Neural cell (in vitro differentiated cells): Measurements from ENCODE around the gene KHK. TPM values are rescaled to one million over a fixed set of nuclear protein-coding genes. Genes with fewer than 3 reads are reported as not detected.

Experiments used
- H2AFZ ChIP-seq: fragments of 200-600, 300-800 bp; sonication (generic), shearing (Covaris generic); 2 replicates; pipeline ENCODE4 v1.6.0; 2014; ENCODE audit warnings: low read depth, mild to moderate bottlenecking, antibody characterized with exemption, low read length, moderate library complexity
- H3F3A ChIP-seq: fragments of 200-600 bp; shearing (Covaris generic); 2 replicates; pipeline ENCODE4 v1.6.1; 2016; ENCODE audit warnings: mild to moderate bottlenecking, moderate library complexity, mixed read lengths, antibody characterized with exemption, low read length; ENCODE audit not compliant: insufficient read depth, poor library complexity, severe bottlenecking
- H3K27ac ChIP-seq: fragments of 200-600, 300-800 bp; sonication (generic), shearing (Covaris generic); 2 replicates; pipeline ENCODE4 v1.5.1; 2014; ENCODE audit warnings: mild to moderate bottlenecking, low read length, moderate library complexity
- H3K27me3 ChIP-seq: fragments of 300-800, 200-600 bp; sonication (generic), shearing (Covaris generic); 2 replicates; pipeline ENCODE4 v1.6.0; 2014; ENCODE audit warnings: mild to moderate bottlenecking, low read depth, low read length, moderate library complexity; ENCODE audit not compliant: insufficient read depth
- H3K36me3 ChIP-seq: fragments of 300-800, 200-600 bp; sonication (generic), shearing (Covaris generic); 2 replicates; pipeline ENCODE4 v1.5.1; 2014; ENCODE audit warnings: mild to moderate bottlenecking, antibody characterized with exemption, low read length, moderate library complexity; ENCODE audit not compliant: insufficient read depth
- H3K4me2 ChIP-seq: fragments of 300-800, 200-600 bp; sonication (generic), shearing (Covaris generic); 2 replicates; pipeline ENCODE4 v1.6.0; 2014; ENCODE audit warnings: mild to moderate bottlenecking, low read length
- H3K4me3 ChIP-seq: fragments of 300-800, 200-600 bp; sonication (generic), shearing (Covaris generic); 2 replicates; pipeline ENCODE4 v1.5.1; 2014; ENCODE audit warnings: mild to moderate bottlenecking, low read length, moderate library complexity
- H3K79me2 ChIP-seq: fragments of 200-600 bp; shearing (Covaris generic); replicated peaks from 2 replicates; pipeline ENCODE4 v1.6.0; 2014; ENCODE audit warnings: mild to moderate bottlenecking, low read length, moderate library complexity; ENCODE audit not compliant: insufficient read depth
- H3K9ac ChIP-seq: fragments of 300-800, 200-600 bp; sonication (generic), shearing (Covaris generic); 2 replicates; pipeline ENCODE4 v1.6.1; 2016; ENCODE audit warnings: mild to moderate bottlenecking, low read length, mixed read lengths
- H3K9me2 ChIP-seq: fragments of 200-600 bp; shearing (Covaris generic); 2 replicates; pipeline ENCODE4 v1.6.1; 2016; ENCODE audit warnings: mild to moderate bottlenecking, low read length, mixed read lengths; ENCODE audit not compliant: insufficient read depth
- H3K9me3 ChIP-seq: fragments of 200-600, 300-800 bp; sonication (generic), shearing (Covaris generic); 2 replicates; pipeline ENCODE4 v1.6.1; 2016; ENCODE audit warnings: mild to moderate bottlenecking, mixed run types, low read length, moderate library complexity, mixed read lengths
- H4K20me1 ChIP-seq: fragments of 200-600 bp; shearing (Covaris generic); 2 replicates; pipeline ENCODE4 v1.6.1; 2016; ENCODE audit warnings: mild to moderate bottlenecking, mixed run types; ENCODE audit not compliant: insufficient read depth
- EP300 ChIP-seq: fragments of 450-650 bp; conservative IDR thresholded peaks from 2 replicates; pipeline ENCODE4 v1.6.1; 2014; ENCODE audit warnings: antibody characterized with exemption, mild to moderate bottlenecking, moderate library complexity; ENCODE audit not compliant: poor library complexity, severe bottlenecking
- EZH2 ChIP-seq: fragments of 200-600, 300-800 bp; shearing (Covaris generic), sonication (generic); IDR thresholded peaks from 2 replicates; pipeline ENCODE4 v1.6.1; 2014; ENCODE audit warnings: antibody characterized with exemption, low read length, borderline replicate concordance, mild to moderate bottlenecking; ENCODE audit not compliant: insufficient read depth, poor library complexity, severe bottlenecking
- MXI1 ChIP-seq: fragments of 450-650 bp; conservative IDR thresholded peaks from 2 replicates; pipeline ENCODE4 v1.6.1; 2014; ENCODE audit warnings: antibody characterized with exemption, mild to moderate bottlenecking; ENCODE audit not compliant: poor library complexity, severe bottlenecking
- POLR2AphosphoS5 ChIP-seq: IDR thresholded peaks from 2 replicates; pipeline ENCODE4 v1.6.1; 2012
- RAD21 ChIP-seq: fragments of 450-650 bp; conservative IDR thresholded peaks from 2 replicates; pipeline ENCODE4 v1.6.1; 2014; ENCODE audit warnings: antibody characterized with exemption, mild to moderate bottlenecking, moderate library complexity
- SMC3 ChIP-seq: fragments of 450-650 bp; conservative IDR thresholded peaks from 2 replicates; pipeline ENCODE4 v1.6.1; 2014; ENCODE audit warnings: antibody characterized with exemption, mild to moderate bottlenecking, moderate library complexity; ENCODE audit not compliant: poor library complexity
- TAF1 ChIP-seq: IDR thresholded peaks from 2 replicates; pipeline ENCODE4 v1.6.1; 2012; ENCODE audit warnings: low read depth
- polyA plus RNA-seq: library from polyadenylated mRNA; depleted of rRNA; stranded (reverse); fragments of >200 nt; gene quantifications from 2 replicates; pipeline ENCODE4 v1.2.3, GENCODE V29; 2014
- TF ChIP-seq, protein P1 (sequence below): IDR thresholded peaks from 2 replicates; pipeline ENCODE4 v1.6.1; 2012; ENCODE audit warnings: borderline replicate concordance
- TF ChIP-seq, protein P2 (sequence below): fragments of 450-650 bp; IDR thresholded peaks from 2 replicates; pipeline ENCODE4 v1.5.1; 2014; ENCODE audit warnings: antibody characterized with exemption, mild to moderate bottlenecking, moderate library complexity; ENCODE audit not compliant: poor library complexity, severe bottlenecking

KHK gene
- polyA plus RNA-seq, 1 donor from 2014 or later: 4.1 TPM

DNA sequence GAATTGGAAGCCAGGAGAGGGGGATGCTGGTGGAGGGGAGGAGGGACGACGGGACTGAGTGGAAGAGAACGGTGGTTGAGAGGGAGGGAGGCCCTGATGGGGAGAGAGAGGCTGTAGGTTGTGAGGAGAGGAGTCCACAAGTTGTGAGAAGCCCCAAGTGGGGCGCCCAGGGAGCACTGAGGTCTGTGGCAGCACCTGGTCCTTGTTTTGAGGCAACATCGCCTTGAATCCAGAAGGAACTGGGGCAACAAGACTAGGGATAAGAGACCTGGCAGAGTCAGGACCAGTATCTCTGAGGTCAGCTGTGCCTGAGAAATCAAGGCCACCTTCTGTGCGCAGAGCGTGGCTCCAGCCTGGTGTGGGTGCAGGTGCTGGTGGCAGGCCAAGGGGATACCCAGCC lies 51.5 kb downstream of the KHK start:
- no peaks in the 10 kb centered on the region for H3K36me3 ChIP-seq
- TF ChIP-seq SMC3: no peak
- TF ChIP-seq RAD21: no peak
- TF ChIP-seq MXI1: no peak
- TF ChIP-seq TAF1: no peak
- TF ChIP-seq, protein P1, sequence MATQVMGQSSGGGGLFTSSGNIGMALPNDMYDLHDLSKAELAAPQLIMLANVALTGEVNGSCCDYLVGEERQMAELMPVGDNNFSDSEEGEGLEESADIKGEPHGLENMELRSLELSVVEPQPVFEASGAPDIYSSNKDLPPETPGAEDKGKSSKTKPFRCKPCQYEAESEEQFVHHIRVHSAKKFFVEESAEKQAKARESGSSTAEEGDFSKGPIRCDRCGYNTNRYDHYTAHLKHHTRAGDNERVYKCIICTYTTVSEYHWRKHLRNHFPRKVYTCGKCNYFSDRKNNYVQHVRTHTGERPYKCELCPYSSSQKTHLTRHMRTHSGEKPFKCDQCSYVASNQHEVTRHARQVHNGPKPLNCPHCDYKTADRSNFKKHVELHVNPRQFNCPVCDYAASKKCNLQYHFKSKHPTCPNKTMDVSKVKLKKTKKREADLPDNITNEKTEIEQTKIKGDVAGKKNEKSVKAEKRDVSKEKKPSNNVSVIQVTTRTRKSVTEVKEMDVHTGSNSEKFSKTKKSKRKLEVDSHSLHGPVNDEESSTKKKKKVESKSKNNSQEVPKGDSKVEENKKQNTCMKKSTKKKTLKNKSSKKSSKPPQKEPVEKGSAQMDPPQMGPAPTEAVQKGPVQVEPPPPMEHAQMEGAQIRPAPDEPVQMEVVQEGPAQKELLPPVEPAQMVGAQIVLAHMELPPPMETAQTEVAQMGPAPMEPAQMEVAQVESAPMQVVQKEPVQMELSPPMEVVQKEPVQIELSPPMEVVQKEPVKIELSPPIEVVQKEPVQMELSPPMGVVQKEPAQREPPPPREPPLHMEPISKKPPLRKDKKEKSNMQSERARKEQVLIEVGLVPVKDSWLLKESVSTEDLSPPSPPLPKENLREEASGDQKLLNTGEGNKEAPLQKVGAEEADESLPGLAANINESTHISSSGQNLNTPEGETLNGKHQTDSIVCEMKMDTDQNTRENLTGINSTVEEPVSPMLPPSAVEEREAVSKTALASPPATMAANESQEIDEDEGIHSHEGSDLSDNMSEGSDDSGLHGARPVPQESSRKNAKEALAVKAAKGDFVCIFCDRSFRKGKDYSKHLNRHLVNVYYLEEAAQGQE: no peak
- TF ChIP-seq EP300: no peak
- TF ChIP-seq EZH2: no peak

DNA sequence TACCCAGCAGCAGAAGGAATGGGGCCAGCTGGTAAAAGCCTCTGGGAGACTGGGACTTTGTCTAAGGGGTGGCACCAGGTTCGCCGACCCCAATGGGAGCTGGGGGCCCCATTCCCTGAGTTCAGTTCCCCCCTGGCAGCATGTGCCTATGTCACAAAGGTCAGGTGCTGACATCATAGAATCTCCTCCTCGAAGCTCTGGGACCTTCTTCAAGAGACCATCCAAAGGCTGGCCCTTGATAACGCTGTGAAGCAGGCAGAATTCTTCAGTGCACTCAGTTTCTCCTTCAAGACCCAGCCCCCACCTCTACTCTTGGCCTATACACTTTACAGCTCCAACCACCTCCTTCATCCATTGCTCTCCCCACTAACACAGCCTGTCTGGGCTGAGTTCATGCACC lies 52.7 kb downstream of the KHK start, which contains the start of gene PRR30:
Gene PRR30 (minus strand): TSS at position 101 of the 400 bp plus-strand sequence. CDS start 1,081 bp downstream, outside the sequence.
- H2AFZ ChIP-seq: no peak within 1 kb of the TSS
- no peak within 1 kb of the TSS for H3K4me2 ChIP-seq
- H3K27ac ChIP-seq: no peak within 1 kb of the TSS
- no peaks in the 10 kb centered on the region for H3K9me2 ChIP-seq
- no peaks in the 10 kb centered on the region for H3F3A ChIP-seq
- no peak for TF ChIP-seq POLR2AphosphoS5
- TF ChIP-seq, protein P2, sequence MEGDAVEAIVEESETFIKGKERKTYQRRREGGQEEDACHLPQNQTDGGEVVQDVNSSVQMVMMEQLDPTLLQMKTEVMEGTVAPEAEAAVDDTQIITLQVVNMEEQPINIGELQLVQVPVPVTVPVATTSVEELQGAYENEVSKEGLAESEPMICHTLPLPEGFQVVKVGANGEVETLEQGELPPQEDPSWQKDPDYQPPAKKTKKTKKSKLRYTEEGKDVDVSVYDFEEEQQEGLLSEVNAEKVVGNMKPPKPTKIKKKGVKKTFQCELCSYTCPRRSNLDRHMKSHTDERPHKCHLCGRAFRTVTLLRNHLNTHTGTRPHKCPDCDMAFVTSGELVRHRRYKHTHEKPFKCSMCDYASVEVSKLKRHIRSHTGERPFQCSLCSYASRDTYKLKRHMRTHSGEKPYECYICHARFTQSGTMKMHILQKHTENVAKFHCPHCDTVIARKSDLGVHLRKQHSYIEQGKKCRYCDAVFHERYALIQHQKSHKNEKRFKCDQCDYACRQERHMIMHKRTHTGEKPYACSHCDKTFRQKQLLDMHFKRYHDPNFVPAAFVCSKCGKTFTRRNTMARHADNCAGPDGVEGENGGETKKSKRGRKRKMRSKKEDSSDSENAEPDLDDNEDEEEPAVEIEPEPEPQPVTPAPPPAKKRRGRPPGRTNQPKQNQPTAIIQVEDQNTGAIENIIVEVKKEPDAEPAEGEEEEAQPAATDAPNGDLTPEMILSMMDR: no peak
- TF ChIP-seq SMC3: no peak
- TF ChIP-seq RAD21: no peak
- no peak for TF ChIP-seq TAF1
- TF ChIP-seq, protein P1: no peak
- TF ChIP-seq EP300: no peak
- TF ChIP-seq MXI1: no peak
- TF ChIP-seq EZH2: no peak
- H3K4me3 ChIP-seq: no peak within 1 kb of the TSS
- H4K20me1 ChIP-seq: no peaks in the 10 kb centered on the region
- no peaks in the 10 kb centered on the region for H3K9me3 ChIP-seq
- no peak within 1 kb of the TSS for H3K9ac ChIP-seq
- no peaks in the 10 kb centered on the region for H3K79me2 ChIP-seq
- H3K27me3 ChIP-seq: no peaks in the 10 kb centered on the region
- H3K36me3 ChIP-seq: no peaks in the 10 kb centered on the region

More for the DNA sequence above, 51.5 kb downstream of the KHK start:
- Histone ChIP-seq H2AFZ (no peak overlapping the region), H3K9ac (no peak overlapping the region), H4K20me1 (no peaks in the 10 kb centered on the region), H3K27me3 (no peaks in the 10 kb centered on the region), H3K9me2 (no peaks in the 10 kb centered on the region), H3K27ac (no peak overlapping the region), H3F3A (no peaks in the 10 kb centered on the region), H3K79me2 (peaks cover 4% of the 10 kb centered on the region), H3K4me2 (no peak overlapping the region), H3K4me3 (no peak overlapping the region), H3K9me3 (no peaks in the 10 kb centered on the region)
